Measurements from ENCODE around the gene LCE1E.

- TF ChIP-seq CTCF (IDR thresholded peaks at IDR 0.05) (no peak), POLR2AphosphoS5 (IDR thresholded peaks at IDR 0.05) (no peak), POLR2A (IDR thresholded peaks at IDR 0.05) (no peak)
Measured at GRCh38 chr1:152737997-152738396, 48.1 kb upstream of the LCE1E start.

All from prostate gland (tissue), 2 donors.